ENCODE measurements around the gene NFIC.

GRCh38 chr19:3463714-3464586, 97.6 kb downstream of the NFIC start:
- no peak for TF ChIP-seq PATZ1 (CRISPR knock-in tag; IDR thresholded peaks at IDR 0.05; ENCODE audit: borderline replicate concordance)
- TF ChIP-seq BACH2 (CRISPR knock-in tag; IDR thresholded peaks at IDR 0.05; ENCODE audit: borderline replicate concordance), result no peak
- no peak for TF ChIP-seq ESRRG (CRISPR knock-in tag; IDR thresholded peaks at IDR 0.05)
